ENCODE results near the gene LYL1.

Gene LYL1

GRCh38 chr19:13128583-13128982 lies 25.9 kb upstream of the LYL1 start:
- no peak for DNase-seq

- no peak for DNase-seq
These were observed 25.3 kb upstream of the LYL1 start for GRCh38 chr19:13127811-13128575.

- DNase-seq = no peak
These were observed 24.4 kb upstream of the LYL1 start for GRCh38 chr19:13127051-13127450.

- DNase-seq = no peak
These were observed 20.6 kb upstream of the LYL1 start for GRCh38 chr19:13122980-13123957.

GRCh38 chr19:13122275-13122878 lies 19.7 kb upstream of the LYL1 start:
- peak; percentile 33 for DNase-seq

GRCh38 chr19:13121551-13122274 lies 19.1 kb upstream of the LYL1 start:
- DNase-seq = peak; percentile 25

GRCh38 chr19:13120817-13121216 lies 18.2 kb upstream of the LYL1 start:
- no peak for DNase-seq

- DNase-seq = no peak
These were observed 17.4 kb upstream of the LYL1 start for GRCh38 chr19:13120031-13120430.

GRCh38 chr19:13119627-13120026 lies 17.0 kb upstream of the LYL1 start:
- no peak for DNase-seq

GRCh38 chr19:13118424-13119193 lies 16.0 kb upstream of the LYL1 start:
- peak; percentile 24 for DNase-seq

- DNase-seq = peak; percentile 92
These were observed 15.2 kb upstream of the LYL1 start, which contains the start of gene NACC1 for GRCh38 chr19:13117772-13118423. TSS of gene NACC1 (plus strand) at chr19:13118264. CDS start at chr19:13135208, 16,944 bp downstream.

- DNase-seq = no peak
These were observed 14.6 kb upstream of the LYL1 start for GRCh38 chr19:13117176-13117771.

GRCh38 chr19:13116282-13117175 lies 13.9 kb upstream of the LYL1 start, which contains the start of gene TRMT1:
TSS of gene TRMT1 (minus strand) at chr19:13116740. CDS start at chr19:13116399, 341 bp downstream.
- DNase-seq = peak; percentile 87

- no peak for DNase-seq
These were observed 13.3 kb upstream of the LYL1 start for GRCh38 chr19:13115936-13116281.

- no peak for DNase-seq
These were observed 9.9 kb upstream of the LYL1 start for GRCh38 chr19:13112555-13112954.

GRCh38 chr19:13110099-13110610 lies 7.5 kb upstream of the LYL1 start:
- no peak for DNase-seq

GRCh38 chr19:13109361-13110098 lies 6.9 kb upstream of the LYL1 start:
- DNase-seq = no peak

GRCh38 chr19:13104848-13105711 lies 2.4 kb upstream of the LYL1 start:
- peak; percentile 54 for DNase-seq
